GM23338 (cell line): ENCODE data around the gene MASP2.
"Not testable (repeated sequence)": the region's sequence is repeated elsewhere in the genome, so short reads cannot be mapped to it uniquely, and the experiment has no call there.

Experiments
- CREB1 ChIP-seq: fragments of 250-450 bp; sonication (Bioruptor Pico); IDR thresholded peaks from 2 replicates; pipeline ENCODE4 v1.5.0; 2020; ENCODE audit warnings: low read depth, mild to moderate bottlenecking, moderate library complexity
- CTCF ChIP-seq, 2 experiments: fragments of 200-600 bp in 1 of 2; sonication (generic) in 1 of 2; conservative IDR thresholded peaks; 2 replicates each; pipeline versions ENCODE4 v1.5.1 to v1.6.1; 2016 to 2017; ENCODE audit warnings: antibody characterized with exemption in 2 of 2, low read depth in 2 of 2, mild to moderate bottlenecking in 2 of 2, moderate library complexity in 1 of 2
- EZH2 ChIP-seq: fragments of 200-600 bp; sonication (generic); IDR thresholded peaks from one replicate; pipeline ENCODE4 v1.8.0; 2017; ENCODE audit warnings: antibody characterized with exemption, mild to moderate bottlenecking, low read depth; ENCODE audit not compliant: unreplicated experiment
- EZH2phosphoT487 ChIP-seq: fragments of 200-600 bp; sonication (generic); IDR thresholded peaks from one replicate; pipeline ENCODE4 v1.8.1; 2018; ENCODE audit warnings: antibody characterized with exemption; ENCODE audit not compliant: unreplicated experiment
- JUNB ChIP-seq: IDR thresholded peaks from one replicate; pipeline ENCODE4 v1.6.1; 2016; ENCODE audit warnings: antibody characterized with exemption; ENCODE audit not compliant: unreplicated experiment
- POLR2AphosphoS5 ChIP-seq: IDR thresholded peaks from 2 replicates; pipeline ENCODE4 v1.6.1; 2016; ENCODE audit warnings: antibody characterized with exemption, low read depth
- REST ChIP-seq: IDR thresholded peaks from one replicate; pipeline ENCODE4 v1.6.1; 2018; ENCODE audit warnings: antibody characterized with exemption; ENCODE audit not compliant: unreplicated experiment
- ZNF114 ChIP-seq: fragments of 250-450 bp; sonication (Bioruptor Pico); IDR thresholded peaks from 2 replicates; pipeline ENCODE4 v1.5.0; 2020; ENCODE audit warnings: mild to moderate bottlenecking, moderate library complexity
- ZNF331 ChIP-seq: fragments of 250-450 bp; sonication (Bioruptor Pico); IDR thresholded peaks from 2 replicates; pipeline ENCODE4 v1.5.0; 2020; ENCODE audit warnings: low read depth, mild to moderate bottlenecking, moderate library complexity
- ZNF462 ChIP-seq: fragments of 250-450 bp; sonication (Bioruptor Pico); IDR thresholded peaks from 2 replicates; pipeline ENCODE4 v1.5.0; 2020; ENCODE audit warnings: mild to moderate bottlenecking, moderate library complexity

GRCh38 chr1:11063937-11064537 is 17.0 kb upstream of the MASP2 start:
- TF ChIP-seq CTCF (conservative IDR thresholded peaks at IDR 0.05; ENCODE audit: low read depth in 2 of 2), result peak; percentile 48 to 49
- TF ChIP-seq EZH2; POLR2AphosphoS5; EZH2phosphoT487; JUNB; REST; ZNF462; CREB1 (CRISPR knock-in tag); ZNF331 (CRISPR knock-in tag); ZNF114: not testable (repeated sequence)
